A172 (cell line): ENCODE data around the gene RSU1. TPM values are rescaled to one million over a fixed set of nuclear protein-coding genes. Genes with fewer than 3 reads are reported as not detected.

Experiments used
- DNase-seq: peaks from one replicate; pipeline ENCODE4 v3.0.0-alpha.2; 2015; ENCODE audit warnings: low spot score
- total RNA-seq: library from RNA; depleted of rRNA; stranded (reverse); fragments of >200 nt; shearing (Covaris generic); gene quantifications from 2 replicates; pipeline ENCODE4 v1.2.3, GENCODE V29; 2014

RSU1 gene
- total RNA-seq, 1 experiment from 2014 or later = 75.5 TPM

- DNase-seq = no peak
These were observed 4.8 kb upstream of the RSU1 start for GRCh38 chr10:16822027-16822426.

- no peak for DNase-seq
These were observed 3.2 kb upstream of the RSU1 start for GRCh38 chr10:16820421-16820820.

- no peak for DNase-seq
These were observed 2.8 kb upstream of the RSU1 start for GRCh38 chr10:16820018-16820417.

GRCh38 chr10:16819436-16819835 lies 2.2 kb upstream of the RSU1 start:
- no peak for DNase-seq

- no peak for DNase-seq
These were observed 1.8 kb upstream of the RSU1 start for GRCh38 chr10:16819026-16819425.

- DNase-seq = no peak
These were observed 447 bp downstream of the RSU1 start for GRCh38 chr10:16816830-16817124.

GRCh38 chr10:16816171-16816570 lies 1.1 kb downstream of the RSU1 start:
- DNase-seq = no peak

GRCh38 chr10:16814012-16814411 lies 3.2 kb downstream of the RSU1 start:
- DNase-seq = no peak

GRCh38 chr10:16812676-16813075 lies 4.5 kb downstream of the RSU1 start:
- DNase-seq = no peak

- no peak for DNase-seq
These were observed 5.5 kb downstream of the RSU1 start for GRCh38 chr10:16811765-16812164.

- DNase-seq = no peak
These were observed 5.9 kb downstream of the RSU1 start for GRCh38 chr10:16811292-16811691.

GRCh38 chr10:16809074-16809718 lies 8.0 kb downstream of the RSU1 start:
- DNase-seq = no peak

GRCh38 chr10:16804123-16804522 lies 13.1 kb downstream of the RSU1 start:
- no peak for DNase-seq

GRCh38 chr10:16803464-16803863 lies 13.8 kb downstream of the RSU1 start:
- no peak for DNase-seq

GRCh38 chr10:16799621-16800020 lies 17.6 kb downstream of the RSU1 start:
- no peak for DNase-seq

- DNase-seq = no peak
These were observed 18.7 kb downstream of the RSU1 start for GRCh38 chr10:16798571-16798970.

GRCh38 chr10:16795410-16796073 lies 21.7 kb downstream of the RSU1 start:
- no peak for DNase-seq

- no peak for DNase-seq
These were observed 23.2 kb downstream of the RSU1 start for GRCh38 chr10:16794005-16794404.

- peak; percentile 67 for DNase-seq
These were observed 24.5 kb downstream of the RSU1 start for GRCh38 chr10:16792675-16793074.

GRCh38 chr10:16789765-16790164 lies 27.5 kb downstream of the RSU1 start:
- DNase-seq = no peak

GRCh38 chr10:16789261-16789660 lies 28.0 kb downstream of the RSU1 start:
- DNase-seq = no peak

GRCh38 chr10:16788778-16789177 lies 28.4 kb downstream of the RSU1 start:
- DNase-seq = no peak

- no peak for DNase-seq
These were observed 29.1 kb downstream of the RSU1 start for GRCh38 chr10:16788125-16788524.

GRCh38 chr10:16787361-16787791 lies 29.8 kb downstream of the RSU1 start:
- no peak for DNase-seq
